HepG2 (cell line): Measurements from ENCODE around the gene URB1. TPM values are rescaled to one million over a fixed set of nuclear protein-coding genes. Genes with fewer than 3 reads are reported as not detected.

Experiments used
- ARID4A ChIP-seq: sonication (generic); formaldehyde crosslinking; IDR thresholded peaks from 2 replicates; pipeline ENCODE4 v1.5.0; 2020; ENCODE audit warnings: mild to moderate bottlenecking, missing genetic modification reagents, borderline replicate concordance
- EP300 ChIP-seq, 3 experiments: sonication (generic) in 1 of 3; formaldehyde crosslinking in 1 of 3; IDR thresholded peaks; 2 replicates each; pipeline versions ENCODE4 v1.5.1 to v1.6.1; 2011 to 2020; ENCODE audit warnings: low read depth in 2 of 3, low read length in 2 of 3, borderline replicate concordance in 1 of 3, improper control_type of control experiment in 1 of 3, mild to moderate bottlenecking in 1 of 3, missing genetic modification reagents in 1 of 3, moderate library complexity in 1 of 3
- NCOR1 ChIP-seq: fragments of 200-600 bp; sonication (generic); IDR thresholded peaks from 2 replicates; pipeline ENCODE4 v1.7.0; 2017; ENCODE audit warnings: antibody characterized with exemption, low read length, borderline replicate concordance
- NR2F6 ChIP-seq, 2 experiments: IDR thresholded peaks; 2 replicates each; pipeline ENCODE4 v1.6.1; 2016; ENCODE audit warnings: antibody characterized with exemption in 1 of 2, mild to moderate bottlenecking in 1 of 2
- PBX2 ChIP-seq: IDR thresholded peaks from 2 replicates; pipeline ENCODE4 v1.6.1; 2016; ENCODE audit warnings: control low read depth
- SOX6 ChIP-seq, 2 experiments: fragments of 450-650 bp in 1 of 2; sonication (generic) in 1 of 2; formaldehyde crosslinking in 1 of 2; IDR thresholded peaks; 2 replicates each; pipeline versions ENCODE4 v1.4.0 to v1.6.1; 2017 to 2020; ENCODE audit warnings: antibody characterized with exemption in 1 of 2, mild to moderate bottlenecking in 1 of 2, missing genetic modification reagents in 1 of 2
- SRSF9 ChIP-seq: fragments of 200-400 bp; formaldehyde crosslinking; IDR thresholded peaks from 2 replicates; pipeline ENCODE4 v1.6.1; 2018; ENCODE audit warnings: borderline replicate concordance, mild to moderate bottlenecking, low read depth, low read length; ENCODE audit not compliant: insufficient read depth, poor library complexity, severe bottlenecking
- SUZ12 ChIP-seq: fragments of 150-350 bp; IDR thresholded peaks from 2 replicates; pipeline ENCODE4 v1.6.1; 2014; ENCODE audit warnings: low read depth, low read length
- TCF7 ChIP-seq: sonication (generic); IDR thresholded peaks from 2 replicates; pipeline ENCODE4 v1.6.1; 2016; ENCODE audit warnings: antibody characterized with exemption, low read depth
- ZNF414 ChIP-seq: sonication (generic); formaldehyde crosslinking; IDR thresholded peaks from 2 replicates; pipeline ENCODE4 v1.5.0; 2020; ENCODE audit warnings: missing genetic modification reagents
- ZNF501 ChIP-seq: sonication (generic); formaldehyde crosslinking; IDR thresholded peaks from 2 replicates; pipeline ENCODE4 v1.5.1; 2020; ENCODE audit warnings: mild to moderate bottlenecking, moderate library complexity, missing genetic modification reagents
- ZNF687 ChIP-seq: sonication (generic); formaldehyde crosslinking; IDR thresholded peaks from 2 replicates; pipeline ENCODE4 v1.5.1; 2020; ENCODE audit warnings: mild to moderate bottlenecking, missing genetic modification reagents, moderate library complexity
- ZNF710 ChIP-seq: sonication (generic); formaldehyde crosslinking; IDR thresholded peaks from 2 replicates; pipeline ENCODE4 v1.5.0; 2020; ENCODE audit warnings: mild to moderate bottlenecking, missing genetic modification reagents, borderline replicate concordance
- ZNF775 ChIP-seq: sonication (generic); formaldehyde crosslinking; IDR thresholded peaks from 2 replicates; pipeline ENCODE4 v1.4.0; 2020; ENCODE audit warnings: missing genetic modification reagents, mild to moderate bottlenecking, moderate library complexity, borderline replicate concordance
- ZNF792 ChIP-seq: IDR thresholded peaks from 2 replicates; pipeline ENCODE4 v1.6.1; 2016
- polyA plus RNA-seq, 8 experiments: library from polyadenylated mRNA; depleted of rRNA in 3 of 8; stranded (reverse) in 7 of 8; unstranded in 1 of 8; fragments of >200 nt; fragmentation: Illumina TruSeq in 4 of 8; extraction: Trizol in 4 of 8; gene quantifications; 2 replicates each; pipeline versions ENCODE4 v1.2.1 to v1.2.3, GENCODE V29; 2011 to 2016; ENCODE audit warnings: low read depth in 4 of 8, missing spikeins in 1 of 8, mixed read lengths in 1 of 8; ENCODE audit not compliant: insufficient read depth in 1 of 8
- total RNA-seq, 5 experiments: library from RNA; depleted of rRNA; stranded (reverse); fragments of >200 nt; fragmentation: Illumina TruSeq; extraction: Trizol; gene quantifications; 2 replicates each; pipeline ENCODE4 v1.2.3, GENCODE V29; 2016; ENCODE audit warnings: low read depth in 1 of 5

Gene URB1
- total and polyA plus RNA-seq, 2 of the 13 experiments (the other 11 are each of a cell fraction or from before 2014, with no cell fraction given), result 4.5 to 16.7 TPM

GRCh38 chr21:32330784-32331311 lies 62.0 kb downstream of the URB1 start (continued):
- peak; percentile 71; the same call in 1 of the 2 replicates for TF ChIP-seq ZNF710
- peak; percentile 79 for TF ChIP-seq NR2F6 (IDR thresholded peaks at IDR 0.05)
- peak; percentile 58; the same call in 1 of the 2 replicates for TF ChIP-seq NR2F6 (CRISPR knock-in tag; IDR thresholded peaks at IDR 0.05)
- TF ChIP-seq TCF7, result peak; percentile 87
- peak; percentile 85; the same call in 1 of the 2 replicates for TF ChIP-seq NCOR1
- no peak for TF ChIP-seq ZNF414 (CRISPR knock-in tag)
- TF ChIP-seq PBX2 (CRISPR knock-in tag), result no peak
- TF ChIP-seq SOX6 (IDR thresholded peaks at IDR 0.05), result no peak
- peak; percentile 94 for TF ChIP-seq SOX6 (CRISPR knock-in tag; IDR thresholded peaks at IDR 0.05)
- peak; percentile 47; the same call in 1 of the 2 replicates for TF ChIP-seq ARID4A (CRISPR knock-in tag)
- TF ChIP-seq EP300 (IDR thresholded peaks at IDR 0.05; ENCODE audit: low read depth in 2 of 2, low read length in 2 of 2), result peak in 1 of 2 experiments; percentile 80; a peak in 2 of 4 replicates
- no peak; the same call in 1 of the 2 replicates for TF ChIP-seq EP300 (CRISPR knock-in tag; IDR thresholded peaks at IDR 0.05; ENCODE audit: borderline replicate concordance)
- TF ChIP-seq ZNF687 (CRISPR knock-in tag), result no peak
- no peak for TF ChIP-seq ZNF792 (CRISPR knock-in tag)
- TF ChIP-seq ZNF501, result peak; percentile 30; the same call in 1 of the 2 replicates
- no peak for TF ChIP-seq SRSF9
- no peak for TF ChIP-seq SUZ12
- no peak for TF ChIP-seq ZNF775 (CRISPR knock-in tag)
